HEK293 (cell line): ENCODE results near the gene ESRRG.

Experiments used
- CTCF ChIA-PET: fragments of 350-600 bp; formaldehyde crosslinking; extraction: SDS; loops from one replicate; lab custom pipeline; 2021; ENCODE audit warnings: antibody characterized with exemption; lab: Yijun Ruan, JAX
- POLR2A ChIA-PET: fragments of 300-600 bp; formaldehyde crosslinking; extraction: SDS; loops from one replicate; lab custom pipeline; 2020; ENCODE audit warnings: antibody characterized with exemption, inconsistent platforms; lab: Yijun Ruan, JAX
- H3K27ac ChIP-seq: fragments of 200-500 bp; sonication (Bioruptor generic); 2 replicates; pipeline ENCODE4 v1.5.1; 2014; ENCODE audit warnings: low read depth, low read length, control low read depth, inconsistent platforms; ENCODE audit errors: extremely low read depth
- H3K36me3 ChIP-seq, 2 experiments: fragments of 200-500 bp in 1 of 2; sonication (Bioruptor generic) in 1 of 2; 1 replicate in 1 of 2; 2 replicates in 1 of 2; pipeline ENCODE4 v1.5.1; 2014 to 2017; ENCODE audit warnings: inconsistent platforms in 2 of 2, low read length in 2 of 2; ENCODE audit not compliant: control insufficient read depth in 2 of 2, insufficient read depth in 1 of 2
- H3K4me1 ChIP-seq: fragments of 200-500 bp; sonication (Bioruptor generic); 2 replicates; pipeline ENCODE4 v1.5.1; 2014; ENCODE audit warnings: mild to moderate bottlenecking, low read length, inconsistent platforms; ENCODE audit not compliant: control insufficient read depth, insufficient read depth
- H3K4me3 ChIP-seq: 2 replicates; pipeline ENCODE4 v1.5.1; 2011; ENCODE audit warnings: low read depth, mild to moderate bottlenecking, control low read depth, low read length, moderate library complexity
- H3K9me3 ChIP-seq: fragments of 200-500 bp; sonication (Bioruptor generic); 2 replicates; pipeline ENCODE4 v1.5.1; 2014; ENCODE audit warnings: low read depth, low read length, inconsistent platforms; ENCODE audit not compliant: control insufficient read depth, insufficient read depth
- BCL11A ChIP-seq: fragments of 450-650 bp; formaldehyde crosslinking; IDR thresholded peaks from 2 replicates; pipeline ENCODE4 v1.5.1; 2016; ENCODE audit warnings: low read depth, missing biosample characterization, missing genetic modification characterization
- EGR2 ChIP-seq: fragments of 450-650 bp; formaldehyde crosslinking; IDR thresholded peaks from 2 replicates; pipeline ENCODE4 v1.5.1; 2016; ENCODE audit warnings: low read depth, missing biosample characterization, missing genetic modification characterization
- HOXD13 ChIP-seq: sonication (generic); formaldehyde crosslinking; IDR thresholded peaks from 2 replicates; pipeline ENCODE4 v1.8.0; 2022; ENCODE audit warnings: missing genetic modification reagents, borderline replicate concordance
- TSHZ1 ChIP-seq: fragments of 450-650 bp; formaldehyde crosslinking; IDR thresholded peaks from 2 replicates; pipeline ENCODE4 v1.5.1; 2016; ENCODE audit warnings: missing biosample characterization, missing genetic modification characterization, borderline replicate concordance
- ZBTB6 ChIP-seq: fragments of 450-650 bp; formaldehyde crosslinking; IDR thresholded peaks from 2 replicates; pipeline ENCODE4 v1.5.1; 2017; ENCODE audit warnings: missing biosample characterization, missing genetic modification characterization
- ZFP37 ChIP-seq: fragments of 450-650 bp; formaldehyde crosslinking; IDR thresholded peaks from 2 replicates; pipeline ENCODE4 v1.5.1; 2016; ENCODE audit warnings: missing biosample characterization, missing genetic modification characterization
- ZNF138 ChIP-seq: fragments of 450-650 bp; formaldehyde crosslinking; IDR thresholded peaks from 2 replicates; pipeline ENCODE4 v1.5.1; 2016; ENCODE audit warnings: missing biosample characterization, missing genetic modification characterization, borderline replicate concordance
- ZNF146 ChIP-seq: fragments of 450-650 bp; formaldehyde crosslinking; IDR thresholded peaks from 2 replicates; pipeline ENCODE4 v1.5.1; 2016; ENCODE audit warnings: missing biosample characterization, missing genetic modification characterization
- ZNF157 ChIP-seq: fragments of 450-650 bp; formaldehyde crosslinking; IDR thresholded peaks from 2 replicates; pipeline ENCODE4 v1.5.1; 2016; ENCODE audit warnings: missing biosample characterization, missing genetic modification characterization
- ZNF16 ChIP-seq: fragments of 450-650 bp; formaldehyde crosslinking; IDR thresholded peaks from 2 replicates; pipeline ENCODE4 v1.5.1; 2016; ENCODE audit warnings: low read depth, missing biosample characterization, missing genetic modification characterization
- ZNF311 ChIP-seq: fragments of 450-650 bp; formaldehyde crosslinking; IDR thresholded peaks from 2 replicates; pipeline ENCODE4 v1.5.1; 2017; ENCODE audit warnings: missing biosample characterization, missing genetic modification characterization, borderline replicate concordance
- ZNF48 ChIP-seq: fragments of 450-650 bp; formaldehyde crosslinking; IDR thresholded peaks from 2 replicates; pipeline ENCODE4 v1.5.1; 2016; ENCODE audit warnings: missing biosample characterization, missing genetic modification characterization
- ZNF549 ChIP-seq: fragments of 450-650 bp; IDR thresholded peaks from 2 replicates; pipeline ENCODE4 v1.5.1; 2018; ENCODE audit warnings: missing biosample characterization, missing genetic modification characterization, mild to moderate bottlenecking, inconsistent platforms, moderate library complexity
- ZNF664 ChIP-seq: fragments of 450-650 bp; formaldehyde crosslinking; IDR thresholded peaks from 2 replicates; pipeline ENCODE4 v1.5.1; 2016; ENCODE audit warnings: missing biosample characterization, missing genetic modification characterization
- ZNF777 ChIP-seq: fragments of 450-650 bp; formaldehyde crosslinking; IDR thresholded peaks from 2 replicates; pipeline ENCODE4 v1.5.1; 2017; ENCODE audit warnings: missing biosample characterization, missing genetic modification characterization, borderline replicate concordance
- ZNF837 ChIP-seq: fragments of 450-650 bp; formaldehyde crosslinking; IDR thresholded peaks from 2 replicates; pipeline ENCODE4 v1.5.1; 2016; ENCODE audit warnings: missing biosample characterization, missing genetic modification characterization
- ZNF843 ChIP-seq: fragments of 450-650 bp; formaldehyde crosslinking; IDR thresholded peaks from 2 replicates; pipeline ENCODE4 v1.5.1; 2016; ENCODE audit warnings: missing biosample characterization, missing genetic modification characterization
- TF ChIP-seq, protein P1 (sequence below): fragments of 450-650 bp; formaldehyde crosslinking; IDR thresholded peaks from 2 replicates; pipeline ENCODE4 v1.5.1; 2016; ENCODE audit warnings: missing biosample characterization, missing genetic modification characterization, low read depth
- TF ChIP-seq, protein P2 (sequence below): fragments of 450-650 bp; formaldehyde crosslinking; IDR thresholded peaks from 2 replicates; pipeline ENCODE4 v1.5.1; 2016; ENCODE audit warnings: missing biosample characterization, missing genetic modification characterization
- TF ChIP-seq, protein P3 (sequence below): fragments of 450-650 bp; formaldehyde crosslinking; IDR thresholded peaks from 2 replicates; pipeline ENCODE4 v1.5.1; 2016; ENCODE audit warnings: missing biosample characterization, missing genetic modification characterization

ESRRG gene

GRCh38 chr1:216682752-216683151 is 40.5 kb downstream of the ESRRG start (continued):
- TF ChIP-seq ZNF549 (tag by site-specific recombination) (no peak), TSHZ1 (no peak)
- TF ChIP-seq, protein P1, sequence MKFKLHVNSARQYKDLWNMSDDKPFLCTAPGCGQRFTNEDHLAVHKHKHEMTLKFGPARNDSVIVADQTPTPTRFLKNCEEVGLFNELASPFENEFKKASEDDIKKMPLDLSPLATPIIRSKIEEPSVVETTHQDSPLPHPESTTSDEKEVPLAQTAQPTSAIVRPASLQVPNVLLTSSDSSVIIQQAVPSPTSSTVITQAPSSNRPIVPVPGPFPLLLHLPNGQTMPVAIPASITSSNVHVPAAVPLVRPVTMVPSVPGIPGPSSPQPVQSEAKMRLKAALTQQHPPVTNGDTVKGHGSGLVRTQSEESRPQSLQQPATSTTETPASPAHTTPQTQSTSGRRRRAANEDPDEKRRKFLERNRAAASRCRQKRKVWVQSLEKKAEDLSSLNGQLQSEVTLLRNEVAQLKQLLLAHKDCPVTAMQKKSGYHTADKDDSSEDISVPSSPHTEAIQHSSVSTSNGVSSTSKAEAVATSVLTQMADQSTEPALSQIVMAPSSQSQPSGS (tag by site-specific recombination): no peak

DNA sequence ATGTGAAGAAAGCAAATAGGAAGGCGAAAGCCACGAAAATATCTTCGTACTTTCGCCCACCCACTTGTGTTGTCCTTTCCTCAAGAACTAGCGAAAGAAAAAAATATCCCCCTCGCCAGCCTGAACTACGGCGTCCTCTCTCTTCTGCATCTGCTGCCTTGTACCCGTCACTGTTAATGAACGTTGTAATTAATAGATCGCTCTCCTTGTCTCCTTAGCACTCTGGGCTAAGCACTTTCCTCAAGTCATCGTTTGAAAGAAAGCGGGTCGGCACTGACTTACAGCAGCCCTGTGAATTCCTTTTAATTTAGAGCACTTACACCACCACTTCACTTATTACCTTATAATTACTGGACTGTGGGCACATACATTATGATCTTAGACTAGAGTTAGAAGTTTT is 44.1 kb downstream of the ESRRG start:
- ChIA-PET CTCF (no interaction called here), POLR2A (no interaction called here)
- no peak for TF ChIP-seq ZFP37
- TF ChIP-seq BCL11A (tag by site-specific recombination): no peak
- TF ChIP-seq ZNF146: no peak
- TF ChIP-seq ZNF138 (tag by site-specific recombination): no peak
- no peak for TF ChIP-seq ZNF777 (tag by site-specific recombination)
- TF ChIP-seq ZNF157 (tag by site-specific recombination): no peak
- no peak for TF ChIP-seq ZNF837 (tag by site-specific recombination)
- no peak for TF ChIP-seq ZBTB6 (tag by site-specific recombination)
- TF ChIP-seq ZNF48: no peak
- TF ChIP-seq, protein P2, sequence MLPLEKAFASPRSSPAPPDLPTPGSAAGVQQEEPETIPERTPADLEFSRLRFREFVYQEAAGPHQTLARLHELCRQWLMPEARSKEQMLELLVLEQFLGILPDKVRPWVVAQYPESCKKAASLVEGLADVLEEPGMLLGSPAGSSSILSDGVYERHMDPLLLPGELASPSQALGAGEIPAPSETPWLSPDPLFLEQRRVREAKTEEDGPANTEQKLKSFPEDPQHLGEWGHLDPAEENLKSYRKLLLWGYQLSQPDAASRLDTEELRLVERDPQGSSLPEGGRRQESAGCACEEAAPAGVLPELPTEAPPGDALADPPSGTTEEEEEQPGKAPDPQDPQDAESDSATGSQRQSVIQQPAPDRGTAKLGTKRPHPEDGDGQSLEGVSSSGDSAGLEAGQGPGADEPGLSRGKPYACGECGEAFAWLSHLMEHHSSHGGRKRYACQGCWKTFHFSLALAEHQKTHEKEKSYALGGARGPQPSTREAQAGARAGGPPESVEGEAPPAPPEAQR: no peak
- TF ChIP-seq EGR2 (tag by site-specific recombination): no peak
- TF ChIP-seq ZNF311 (tag by site-specific recombination): no peak
- no peak for TF ChIP-seq ZNF664
- no peak for TF ChIP-seq ZNF843
- no peak for TF ChIP-seq HOXD13
- TF ChIP-seq, protein P3, sequence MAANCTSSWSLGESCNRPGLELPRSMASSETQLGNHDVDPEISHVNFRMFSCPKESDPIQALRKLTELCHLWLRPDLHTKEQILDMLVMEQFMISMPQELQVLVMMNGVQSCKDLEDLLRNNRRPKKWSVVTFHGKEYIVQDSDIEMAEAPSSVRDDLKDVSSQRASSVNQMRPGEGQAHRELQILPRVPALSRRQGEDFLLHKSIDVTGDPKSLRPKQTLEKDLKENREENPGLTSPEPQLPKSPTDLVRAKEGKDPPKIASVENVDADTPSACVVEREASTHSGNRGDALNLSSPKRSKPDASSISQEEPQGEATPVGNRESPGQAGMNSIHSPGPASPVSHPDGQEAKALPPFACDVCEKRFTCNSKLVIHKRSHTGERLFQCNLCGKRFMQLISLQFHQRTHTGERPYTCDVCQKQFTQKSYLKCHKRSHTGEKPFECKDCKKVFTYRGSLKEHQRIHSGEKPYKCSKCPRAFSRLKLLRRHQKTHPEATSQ (tag by site-specific recombination): no peak
- no peak for TF ChIP-seq ZNF16 (tag by site-specific recombination)

More for the DNA sequence above, 44.1 kb downstream of the ESRRG start:
- Histone ChIP-seq H3K27ac (no peak overlapping the region), H3K4me3 (no peak overlapping the region), H3K36me3 (peaks cover 0 to 3% of the 10 kb centered on the region in 2 experiments; a peak in 1 of 3 replicates), H3K9me3 (no peaks in the 10 kb centered on the region), H3K4me1 (no peaks in the 10 kb centered on the region)
